SIG-M5 (cell line): ENCODE data around the gene USP12.
"Not testable (repeated sequence)": the region's sequence is repeated elsewhere in the genome, so short reads cannot be mapped to it uniquely, and the experiment has no call there.

Source experiments
- DNase-seq: peaks from one replicate; lab custom pipeline; 2025; lab: John Stamatoyannopoulos, UW

The USP12 gene

GRCh38 chr13:27079421-27079958 lies 92.1 kb downstream of the USP12 start:
- no peak for DNase-seq

DNA sequence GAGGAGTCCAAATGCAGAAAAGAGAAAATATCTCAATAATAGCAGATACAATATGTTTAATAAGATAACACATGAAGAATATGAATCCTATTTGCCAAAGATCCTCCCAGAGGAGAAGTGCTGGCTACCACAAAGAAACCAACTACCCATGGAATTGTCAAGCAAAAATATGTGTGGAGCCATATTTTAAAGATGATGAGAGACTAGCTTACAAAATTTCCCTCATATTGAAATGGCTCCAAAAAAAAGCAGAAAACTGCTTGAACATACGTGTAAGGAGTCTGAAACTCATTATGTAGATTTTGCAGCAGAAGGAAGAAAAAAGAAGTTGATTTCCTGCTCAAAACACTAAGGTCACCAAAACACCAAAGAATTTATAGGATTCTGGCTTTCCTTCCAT lies 94.2 kb downstream of the USP12 start:
- DNase-seq, result no peak

GRCh38 chr13:27076421-27076820 lies 95.2 kb downstream of the USP12 start:
- DNase-seq, result no peak

DNA sequence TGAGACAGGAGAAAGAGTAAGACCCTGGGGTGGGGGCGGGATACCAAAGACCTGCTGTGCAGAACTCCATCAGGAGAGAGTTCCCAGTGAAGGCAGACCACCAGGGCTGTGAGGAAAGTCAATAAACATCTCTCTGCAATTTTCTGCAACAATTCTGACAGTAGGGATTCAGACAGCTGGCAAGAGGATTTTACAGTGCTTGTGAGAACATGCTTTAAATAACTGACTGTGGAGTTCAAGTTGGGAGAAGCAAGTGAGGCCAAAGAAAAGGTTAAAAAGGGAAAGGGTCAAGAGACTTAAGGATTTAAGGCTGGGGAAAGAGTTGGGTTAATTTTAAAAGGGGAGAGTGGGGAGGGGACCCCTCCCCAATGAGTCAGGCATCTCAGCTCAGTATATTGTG lies 98.4 kb downstream of the USP12 start:
- DNase-seq, result no peak

GRCh38 chr13:27066123-27066522 lies 105.5 kb downstream of the USP12 start:
- DNase-seq, result not testable (repeated sequence)

DNA sequence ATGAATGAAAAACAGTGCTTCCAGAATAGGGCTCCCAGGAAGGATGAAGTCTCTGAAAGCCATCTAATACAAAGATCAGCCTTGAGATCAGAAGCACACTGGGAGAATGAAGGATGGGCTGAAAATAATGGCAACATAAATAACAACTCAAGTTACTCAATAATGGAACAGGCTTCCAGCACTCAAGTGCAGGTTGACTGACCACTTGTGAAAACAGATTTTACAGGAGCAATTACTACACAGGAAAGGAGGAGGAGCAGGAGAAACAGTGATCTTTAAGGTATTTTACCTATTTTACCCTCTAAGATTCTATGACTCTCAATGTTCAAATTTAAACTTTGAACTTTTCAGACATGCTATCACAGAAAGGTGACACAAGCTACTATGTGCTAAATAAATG lies 106.0 kb downstream of the USP12 start:
- no peak for DNase-seq

GRCh38 chr13:27064252-27064995 lies 107.2 kb downstream of the USP12 start:
- DNase-seq, result no peak

GRCh38 chr13:27057817-27058216 lies 113.8 kb downstream of the USP12 start:
- DNase-seq, result no peak

GRCh38 chr13:27055526-27055925 lies 116.1 kb downstream of the USP12 start:
- DNase-seq, result no peak

DNA sequence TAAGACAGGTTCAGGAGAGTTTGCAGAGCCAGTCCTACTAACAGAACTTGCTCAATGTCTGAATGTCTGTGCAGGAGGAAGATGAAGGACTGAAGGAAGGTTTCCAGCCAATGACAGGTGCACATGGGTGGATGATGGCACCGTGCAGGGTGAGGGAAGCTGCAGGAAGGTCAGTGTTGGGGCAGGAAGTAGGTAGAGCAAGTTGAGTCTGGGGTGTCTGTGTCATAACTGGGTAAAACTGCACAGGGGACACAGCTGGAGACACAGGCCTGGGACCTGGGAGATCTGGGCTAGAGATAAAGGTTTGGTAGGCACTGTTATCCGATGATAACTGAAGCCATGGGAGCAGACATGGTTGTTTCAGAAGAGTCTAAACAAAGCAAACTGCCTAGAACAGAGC lies 116.9 kb downstream of the USP12 start:
- no peak for DNase-seq

GRCh38 chr13:27053902-27054595 lies 117.6 kb downstream of the USP12 start:
- DNase-seq, result no peak

GRCh38 chr13:27053210-27053884 lies 118.3 kb downstream of the USP12 start:
- no peak for DNase-seq

DNA sequence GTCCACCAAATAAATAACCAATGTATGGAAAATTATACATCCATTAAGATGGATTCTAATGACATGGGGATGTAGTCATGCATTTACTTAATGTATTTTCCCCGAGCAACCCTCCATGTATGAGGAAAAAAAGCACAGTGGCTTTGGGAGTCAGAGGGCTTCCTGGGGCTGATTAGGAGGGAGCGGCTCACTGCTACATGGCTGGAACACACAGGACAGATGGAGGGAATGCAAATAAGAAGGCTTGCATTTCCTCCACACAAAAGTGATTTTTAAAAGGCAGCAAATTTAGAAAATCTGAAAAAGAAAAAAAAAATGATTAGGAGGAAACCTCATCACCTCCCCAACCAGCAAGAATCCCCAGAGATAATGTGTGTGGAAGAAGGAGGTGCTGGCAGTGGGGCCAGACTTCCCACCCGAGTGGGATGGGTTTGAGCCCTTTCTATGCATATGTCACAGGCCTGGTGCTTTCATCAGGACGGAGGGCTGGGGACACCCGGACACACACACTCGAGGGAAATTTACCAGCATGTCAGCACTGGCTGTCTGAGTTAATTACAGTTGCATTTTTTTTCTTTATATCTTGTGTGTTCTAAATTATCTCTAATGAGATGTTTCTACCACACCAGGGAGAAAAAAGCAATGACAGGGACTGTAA lies 118.9 kb downstream of the USP12 start:
- DNase-seq, result no peak

GRCh38 chr13:27047081-27047480 lies 124.5 kb downstream of the USP12 start:
- no peak for DNase-seq

GRCh38 chr13:27044837-27045570 lies 126.6 kb downstream of the USP12 start:
- DNase-seq, result no peak

DNA sequence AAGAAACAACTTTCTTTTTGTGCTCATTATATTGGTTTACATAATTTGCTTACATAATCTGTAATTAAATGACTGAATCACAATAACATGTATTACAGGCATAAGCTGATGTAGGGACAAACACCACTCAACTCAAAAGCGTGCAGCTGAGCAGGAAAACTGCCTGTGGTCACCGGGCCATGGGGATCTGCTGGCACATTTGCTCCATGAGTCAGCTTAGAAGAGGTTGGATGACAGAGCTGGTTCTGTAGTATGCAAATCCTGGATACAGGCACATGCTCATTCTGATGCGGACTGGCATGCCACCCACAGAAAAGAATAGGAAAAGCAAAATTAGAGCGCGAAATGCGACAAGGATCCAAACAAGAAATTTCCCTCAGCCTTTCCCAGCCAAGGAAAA lies 128.6 kb downstream of the USP12 start:
- DNase-seq, result no peak

DNA sequence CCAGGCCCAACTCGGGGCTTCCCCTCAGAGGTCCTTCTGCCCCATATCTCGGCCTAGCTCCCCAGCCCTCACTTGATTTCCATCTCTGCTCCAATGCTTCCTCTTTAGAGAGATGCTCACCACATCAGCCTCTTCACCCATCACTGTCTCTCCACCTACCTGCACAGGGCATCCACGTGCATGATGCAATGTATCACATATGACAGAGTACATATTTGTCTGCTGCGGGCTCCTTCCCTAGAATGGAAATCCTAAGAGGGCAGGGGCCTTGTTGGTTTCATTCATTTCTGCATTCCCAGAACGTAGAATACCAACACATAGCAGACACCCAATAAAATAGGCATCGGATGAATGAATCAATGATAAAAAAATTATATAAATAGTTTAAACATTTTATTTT lies 130.3 kb downstream of the USP12 start:
- DNase-seq, result no peak

GRCh38 chr13:27040826-27041108 lies 130.8 kb downstream of the USP12 start:
- DNase-seq, result no peak

DNA sequence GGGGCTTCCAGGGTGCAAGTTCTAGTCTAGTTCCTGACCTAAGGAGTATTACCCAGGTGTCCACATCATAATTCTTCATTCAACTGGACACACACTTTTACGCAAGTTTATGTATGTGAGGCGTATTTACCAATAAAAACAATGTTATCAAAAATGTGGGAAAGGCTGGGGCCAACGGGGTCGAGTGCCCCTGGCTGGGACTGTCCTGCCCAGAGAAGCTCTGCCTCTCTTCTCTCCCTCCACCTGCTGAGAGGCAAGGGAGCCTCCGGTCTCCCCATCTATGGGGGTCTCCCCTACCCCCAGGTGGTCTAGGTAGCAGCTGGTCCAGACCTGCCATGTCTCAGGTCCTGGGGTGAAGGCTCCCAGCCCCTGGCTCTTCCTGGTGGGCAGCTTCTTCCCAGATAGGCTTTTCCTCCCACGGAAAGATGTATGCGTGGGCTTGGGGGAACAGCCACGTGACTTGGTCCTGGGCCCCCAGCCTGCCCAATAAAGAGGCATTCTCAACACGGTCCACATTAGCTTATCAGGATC lies 132.4 kb downstream of the USP12 start:
- no peak for DNase-seq

DNA sequence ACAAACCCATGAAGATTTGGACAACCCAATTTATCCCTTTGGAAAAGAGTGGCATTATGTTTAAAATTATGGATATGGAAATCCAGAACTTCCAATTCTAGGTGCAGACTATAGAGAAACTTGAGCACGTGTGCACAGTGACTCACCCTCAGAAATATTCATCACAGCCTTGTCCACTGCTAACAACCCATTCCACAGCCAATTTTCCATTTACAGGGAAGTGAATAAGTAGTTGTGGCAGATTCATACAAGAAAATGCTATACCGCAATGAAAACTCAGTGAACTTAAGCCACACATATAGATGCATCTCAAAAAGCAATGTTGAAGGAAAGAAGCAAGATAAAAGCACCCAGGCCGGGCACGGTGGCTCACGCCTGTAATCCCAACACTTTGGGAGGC lies 133.3 kb downstream of the USP12 start:
- DNase-seq, result no peak

GRCh38 chr13:27037571-27037970 lies 134.0 kb downstream of the USP12 start:
- no peak for DNase-seq

- DNase-seq, result no peak
Observed at GRCh38 chr13:27037171-27037570, 134.4 kb downstream of the USP12 start.
